ENCODE measurements around the gene PCP2.

PCP2 gene

GRCh38 chr19:7633698-7634097 lies at the start of gene PCP2:
TSS of gene PCP2 (minus strand) at chr19:7633719. CDS start at chr19:7633457, 262 bp downstream.
- in situ Hi-C loops (cut with HindIII; ENCODE audit: low sequenced_read_pairs) = loop anchor here (5.0 kb wide), 1 partner anchor 76 kb away; no protein-coding TSS in a partner anchor

DNA sequence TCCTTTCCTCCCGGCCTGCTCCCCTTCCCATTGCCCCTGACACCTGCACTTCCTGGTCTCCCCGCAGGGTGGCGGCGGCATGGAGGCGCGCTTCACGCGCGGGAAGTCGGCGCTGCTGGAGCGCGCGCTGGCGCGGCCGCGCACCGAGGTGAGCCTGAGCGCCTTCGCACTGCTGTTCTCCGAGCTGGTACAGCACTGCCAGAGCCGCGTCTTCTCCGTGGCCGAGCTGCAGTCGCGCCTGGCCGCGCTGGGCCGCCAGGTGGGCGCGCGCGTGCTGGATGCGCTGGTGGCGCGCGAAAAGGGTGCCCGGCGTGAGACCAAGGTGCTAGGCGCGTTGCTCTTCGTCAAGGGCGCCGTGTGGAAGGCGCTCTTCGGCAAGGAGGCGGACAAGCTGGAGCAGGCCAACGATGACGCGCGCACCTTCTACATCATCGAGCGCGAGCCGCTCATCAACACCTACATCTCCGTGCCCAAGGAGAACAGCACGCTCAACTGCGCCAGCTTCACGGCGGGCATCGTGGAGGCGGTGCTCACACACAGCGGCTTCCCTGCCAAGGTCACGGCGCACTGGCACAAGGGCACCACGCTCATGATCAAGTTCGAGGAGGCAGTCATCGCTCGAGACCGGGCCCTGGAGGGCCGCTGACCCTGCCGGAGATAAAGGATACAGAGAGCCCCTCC lies 48.8 kb upstream of the PCP2 start:
- in situ Hi-C loops (cut with HindIII; ENCODE audit: low sequenced_read_pairs) = no loop called here

GRCh38 chr19:7681340-7682174 lies 48.0 kb upstream of the PCP2 start:
- in situ Hi-C loops (cut with HindIII; ENCODE audit: low sequenced_read_pairs) = no loop called here

- in situ Hi-C loops (cut with HindIII; ENCODE audit: low sequenced_read_pairs) = no loop called here
Observed at GRCh38 chr19:7680606-7681339, 47.3 kb upstream of the PCP2 start, which contains the start of gene TRAPPC5. TSS of gene TRAPPC5 (plus strand) at chr19:7680833. CDS start at chr19:7682254, 1,421 bp downstream.

DNA sequence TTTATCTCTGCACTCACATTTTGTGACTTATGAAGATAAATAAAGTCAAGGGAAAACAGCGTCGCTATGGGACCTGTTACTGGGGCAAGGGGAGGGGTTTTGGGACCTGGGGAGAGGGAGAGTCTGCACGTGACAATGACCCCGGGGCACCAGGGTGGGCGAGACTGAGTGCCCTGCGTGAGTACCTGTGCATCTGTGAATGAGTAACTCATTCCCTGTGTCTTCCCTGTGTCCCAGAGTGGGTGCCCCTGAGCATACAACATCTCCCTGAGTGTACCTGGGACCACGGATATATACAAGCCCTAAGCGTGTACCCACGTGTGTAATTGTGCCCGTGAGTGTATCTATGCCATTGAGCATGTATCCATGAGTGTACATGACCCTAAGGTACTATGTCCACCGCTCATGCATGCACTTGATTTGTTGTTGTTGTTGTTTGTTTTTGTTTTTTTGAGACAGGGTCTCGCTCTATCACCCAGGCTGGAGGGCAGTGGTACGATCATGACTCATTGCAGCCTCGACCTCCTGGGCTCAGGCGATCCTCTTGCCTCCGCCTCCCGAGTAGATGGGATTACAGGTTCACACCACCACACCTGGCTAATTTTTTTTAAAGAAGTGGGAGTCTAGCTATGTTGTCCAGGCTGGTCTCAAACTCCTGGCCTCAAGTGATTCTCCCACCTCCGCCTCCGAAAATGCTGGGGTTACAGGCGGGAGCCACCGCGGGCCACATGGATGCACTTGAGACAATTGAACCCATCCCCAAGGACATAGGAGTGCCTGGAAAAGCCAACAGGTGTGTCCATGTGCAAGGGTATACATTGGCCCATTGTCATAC lies 46.5 kb upstream of the PCP2 start:
- in situ Hi-C loops (cut with HindIII; ENCODE audit: low sequenced_read_pairs) = no loop called here

GRCh38 chr19:7678971-7679751 lies 45.6 kb upstream of the PCP2 start:
- in situ Hi-C loops (cut with HindIII; ENCODE audit: low sequenced_read_pairs) = no loop called here

DNA sequence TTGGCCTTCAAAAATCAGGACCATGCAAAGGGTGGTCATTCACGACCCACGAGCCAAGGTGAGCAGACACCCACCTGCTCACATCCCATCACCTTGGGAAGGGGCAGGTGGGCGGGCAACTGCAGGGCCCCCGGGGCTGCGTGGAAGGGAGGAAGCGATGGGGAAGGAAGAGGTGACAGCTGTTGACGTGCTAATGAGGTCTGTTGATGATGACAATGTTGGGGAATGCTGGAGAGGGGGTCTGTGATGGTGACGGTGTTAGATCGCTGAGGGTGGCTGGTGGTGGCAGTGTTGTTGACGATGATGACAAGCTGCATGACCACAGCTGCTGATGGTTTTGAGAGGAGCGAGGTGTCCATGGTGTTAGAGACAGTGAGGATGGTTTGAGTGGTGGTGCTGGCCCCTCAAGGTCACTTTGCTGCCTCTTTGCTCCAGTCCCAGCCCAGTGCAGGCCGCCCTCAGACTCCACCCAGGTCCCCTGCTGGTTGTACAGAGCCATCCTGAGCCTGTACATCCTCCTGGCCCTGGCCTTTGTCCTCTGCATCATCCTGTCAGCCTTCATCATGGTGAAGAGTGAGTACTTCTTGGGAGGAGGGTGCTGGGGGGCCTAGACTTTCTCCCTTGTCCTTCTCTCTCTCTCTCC lies 44.3 kb upstream of the PCP2 start:
- in situ Hi-C loops (cut with HindIII; ENCODE audit: low sequenced_read_pairs) = no loop called here

DNA sequence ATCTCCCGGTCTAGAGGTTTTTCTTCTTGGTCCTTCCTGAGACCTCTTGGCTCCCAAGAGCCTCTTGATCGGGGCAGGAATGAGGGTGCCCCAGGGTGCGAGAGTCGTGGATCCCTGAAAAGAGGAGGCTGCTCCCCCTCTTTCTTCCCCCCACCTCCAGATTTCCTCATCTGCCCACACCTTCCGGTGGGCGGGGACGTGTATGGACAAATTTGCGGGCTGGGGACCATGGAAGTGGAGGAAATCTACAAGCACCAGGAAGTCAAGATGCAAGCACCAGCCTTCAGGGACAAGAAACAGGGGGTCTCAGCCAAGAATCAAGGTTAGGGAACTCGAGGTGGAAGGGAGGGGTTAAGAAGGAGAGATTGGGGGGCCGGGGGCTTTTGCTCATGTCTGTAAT lies 43.3 kb upstream of the PCP2 start, which contains the start of gene MCEMP1:
Gene MCEMP1 (plus strand): TSS at position 237 of the 400 bp plus-strand sequence. CDS start 31 bp downstream, at position 268.
- in situ Hi-C loops (cut with HindIII; ENCODE audit: low sequenced_read_pairs) = no loop called here

DNA sequence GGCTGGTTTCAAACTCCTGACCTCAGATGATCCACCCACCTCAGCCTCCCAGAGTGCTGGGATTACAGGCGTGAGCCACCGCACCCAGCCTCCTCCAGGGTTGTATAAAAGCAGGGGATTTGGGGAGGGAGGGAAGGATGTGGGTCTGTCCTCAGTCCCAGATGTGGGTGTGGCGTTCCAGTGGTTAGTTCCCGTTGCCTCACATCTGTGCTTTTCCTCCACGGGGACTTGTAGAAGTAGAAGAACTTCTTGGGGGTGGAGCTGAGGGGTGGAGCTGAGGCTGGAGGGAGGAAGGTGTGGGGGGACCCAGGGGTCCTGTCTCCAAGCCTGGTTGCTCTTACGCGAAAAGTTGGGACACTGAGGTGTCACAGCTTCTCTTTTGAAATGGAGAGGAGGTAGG lies 42.9 kb upstream of the PCP2 start:
- in situ Hi-C loops (cut with HindIII; ENCODE audit: low sequenced_read_pairs) = no loop called here

GRCh38 chr19:7674010-7675005 lies 40.8 kb upstream of the PCP2 start:
- in situ Hi-C loops (cut with HindIII; ENCODE audit: low sequenced_read_pairs) = no loop called here

DNA sequence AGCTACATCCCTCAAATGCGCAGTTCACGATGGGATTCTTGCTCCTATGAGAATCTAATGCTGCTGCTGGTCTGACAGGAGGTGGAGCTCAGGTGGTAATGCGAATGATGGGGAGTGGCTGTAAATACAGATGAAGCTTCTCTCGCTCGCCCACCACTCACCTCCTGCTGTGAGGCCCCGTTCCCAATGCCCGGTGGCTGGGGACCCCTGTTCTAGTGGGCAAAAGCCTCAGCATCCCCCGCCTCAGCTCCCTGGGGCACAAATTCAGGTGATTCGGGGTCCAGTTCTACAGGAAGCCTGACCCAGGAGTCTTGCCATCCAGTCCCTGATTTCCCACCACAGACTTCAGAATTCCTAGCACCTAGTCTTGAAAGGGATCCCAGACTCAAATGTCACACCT lies 39.0 kb upstream of the PCP2 start:
- in situ Hi-C loops (cut with HindIII; ENCODE audit: low sequenced_read_pairs) = no loop called here

GRCh38 chr19:7670790-7671189 lies 37.3 kb upstream of the PCP2 start:
- in situ Hi-C loops (cut with HindIII; ENCODE audit: low sequenced_read_pairs) = no loop called here

- in situ Hi-C loops (cut with HindIII; ENCODE audit: low sequenced_read_pairs) = no loop called here
Observed at GRCh38 chr19:7670150-7670783, 36.7 kb upstream of the PCP2 start.

GRCh38 chr19:7669641-7670040 lies 36.1 kb upstream of the PCP2 start:
- in situ Hi-C loops (cut with HindIII; ENCODE audit: low sequenced_read_pairs) = no loop called here

GRCh38 chr19:7668842-7669241 lies 35.3 kb upstream of the PCP2 start, which contains the start of gene RETN:
TSS of gene RETN (plus strand) at chr19:7669049. CDS start at chr19:7669327, 278 bp downstream.
- in situ Hi-C loops (cut with HindIII; ENCODE audit: low sequenced_read_pairs) = no loop called here

DNA sequence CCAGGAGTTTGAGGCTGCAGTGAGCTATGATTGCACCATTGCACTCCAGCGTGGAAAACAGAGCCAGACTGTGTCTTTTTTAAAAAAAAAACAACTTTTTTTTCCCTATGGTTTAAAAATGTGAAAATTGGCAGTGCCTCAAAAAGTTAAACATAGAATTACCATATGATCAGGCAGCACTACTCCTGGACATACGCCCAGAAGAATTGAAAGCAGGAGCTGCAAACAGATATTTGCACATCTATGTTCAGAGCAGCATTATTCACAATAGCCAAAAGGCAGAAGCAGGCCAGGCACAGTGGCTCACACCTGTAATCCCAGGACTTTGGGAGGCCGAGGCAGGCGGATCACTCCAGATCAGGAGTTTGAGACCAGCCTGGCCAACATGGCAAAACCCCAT lies 31.6 kb upstream of the PCP2 start:
- in situ Hi-C loops (cut with HindIII; ENCODE audit: low sequenced_read_pairs) = no loop called here

GRCh38 chr19:7663706-7664105 lies 30.2 kb upstream of the PCP2 start:
- in situ Hi-C loops (cut with HindIII; ENCODE audit: low sequenced_read_pairs) = no loop called here

Measured in endothelial cell of hepatic sinusoid (primary cell).